ENCODE results near the gene CABP1.
A peak's percentile ranks its signal among the peaks of the same experiment; 100 is the strongest.
"Not testable (repeated sequence)": the region's sequence is repeated elsewhere in the genome, so short reads cannot be mapped to it uniquely, and the experiment has no call there.

CABP1 gene

DNA sequence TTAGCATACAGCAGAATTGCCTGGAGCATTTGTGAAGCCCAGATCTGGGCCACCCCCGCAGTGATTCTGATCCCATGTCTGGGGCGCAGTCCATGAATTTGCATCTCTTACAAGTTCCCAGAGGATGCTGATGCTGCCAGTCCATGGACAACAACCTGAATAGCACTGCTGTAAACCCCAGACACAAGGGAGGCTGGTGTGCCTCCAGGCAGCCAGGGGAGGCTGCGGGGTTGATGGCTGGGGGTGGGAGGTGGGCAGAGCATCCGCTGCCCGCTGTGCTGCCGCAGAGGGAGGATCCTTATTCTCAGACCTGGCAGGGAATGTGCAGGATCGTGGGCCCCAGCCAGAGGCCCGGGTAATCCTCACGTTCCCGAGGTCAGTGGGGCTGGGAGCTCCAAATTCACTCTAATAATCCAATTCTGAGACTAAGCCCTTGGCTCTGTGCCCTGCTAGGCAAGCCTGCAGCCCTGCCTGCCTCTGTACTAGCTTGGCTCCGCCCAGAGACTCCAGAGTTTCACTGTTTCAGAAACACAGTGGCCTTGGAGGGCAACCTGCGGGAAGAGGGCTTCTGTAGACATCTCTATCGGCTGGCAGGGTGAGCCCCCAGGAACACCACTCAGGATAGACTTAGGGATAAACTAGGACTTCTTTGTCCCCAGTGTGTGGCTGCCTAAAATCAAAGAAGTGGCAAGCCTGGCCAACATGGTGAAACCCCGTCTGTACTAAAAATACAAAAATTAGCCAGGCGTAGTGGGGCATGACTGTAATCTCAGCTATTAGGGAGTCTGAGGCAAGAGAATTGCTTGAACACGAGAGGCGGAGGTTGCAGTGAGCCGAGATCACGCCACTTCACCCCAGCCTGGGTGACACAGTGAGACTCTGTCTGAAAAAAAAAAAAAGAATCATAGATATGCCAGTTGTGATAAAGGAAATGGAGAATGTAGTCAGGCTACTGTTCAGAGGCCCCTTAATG is 28.7 kb downstream of the CABP1 start:
- DNase-seq: peak in 1 of 2 donors; percentile 33

DNA sequence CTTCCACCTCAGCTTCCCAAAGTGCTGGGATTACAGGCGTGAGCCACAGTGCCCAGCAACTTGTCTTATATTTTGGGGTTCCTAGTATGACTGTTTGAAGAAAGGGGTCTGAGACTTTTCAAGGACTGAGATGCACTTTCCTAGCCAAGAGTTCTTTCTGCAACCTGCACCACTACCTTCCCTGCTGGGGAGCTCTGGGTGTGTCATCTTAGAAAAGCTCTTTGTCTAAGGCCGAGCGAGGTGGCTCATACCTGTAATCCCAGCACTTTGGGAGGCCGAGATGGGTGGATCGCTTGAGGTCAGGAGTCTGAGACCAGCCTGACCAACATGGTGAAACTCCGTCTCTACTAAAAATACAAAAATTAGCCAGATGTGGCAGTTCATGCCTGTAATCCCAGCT is 29.8 kb downstream of the CABP1 start:
- DNase-seq: not testable (repeated sequence)

GRCh38 chr12:120670667-120671066 is 30.2 kb downstream of the CABP1 start:
- DNase-seq: no peak

GRCh38 chr12:120674097-120674636 is 33.7 kb downstream of the CABP1 start:
- peak in 1 of 2 donors; percentile 40 for DNase-seq

DNA sequence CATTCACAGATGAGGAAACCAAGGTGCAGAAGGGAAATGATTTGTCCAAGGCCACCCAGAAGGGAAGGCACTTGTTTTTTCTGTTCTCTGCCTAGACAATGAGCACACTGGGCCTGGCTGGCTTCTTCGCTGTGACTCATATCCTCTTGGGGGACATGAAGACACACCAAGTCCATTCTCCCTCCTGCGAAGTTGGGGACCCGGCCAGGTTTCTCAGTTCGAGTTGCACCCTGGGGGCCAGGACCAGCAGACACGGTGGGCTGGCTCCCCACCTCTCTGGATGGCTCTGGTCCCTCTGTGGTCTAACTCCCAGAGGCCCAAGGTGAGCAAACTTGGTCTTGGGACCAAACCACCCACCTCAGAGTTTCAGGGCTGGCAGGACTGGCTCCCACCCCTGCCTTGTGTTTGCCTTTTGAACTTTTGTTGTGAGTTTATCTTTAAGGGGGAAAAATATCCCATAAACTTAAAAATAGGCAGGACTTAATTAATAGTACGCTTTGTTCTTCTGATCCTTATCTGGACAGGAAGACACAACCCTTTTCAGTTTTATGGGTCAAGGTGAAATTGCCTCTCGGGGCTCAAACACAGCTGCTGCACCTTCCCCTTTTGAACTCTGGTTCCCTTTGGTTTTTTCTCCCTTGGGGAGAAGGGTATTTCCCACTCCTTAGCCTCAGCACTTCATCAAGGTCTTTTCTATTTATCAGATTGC is 37.5 kb downstream of the CABP1 start:
- peak in 1 of 2 donors; percentile 20 for DNase-seq

DNA sequence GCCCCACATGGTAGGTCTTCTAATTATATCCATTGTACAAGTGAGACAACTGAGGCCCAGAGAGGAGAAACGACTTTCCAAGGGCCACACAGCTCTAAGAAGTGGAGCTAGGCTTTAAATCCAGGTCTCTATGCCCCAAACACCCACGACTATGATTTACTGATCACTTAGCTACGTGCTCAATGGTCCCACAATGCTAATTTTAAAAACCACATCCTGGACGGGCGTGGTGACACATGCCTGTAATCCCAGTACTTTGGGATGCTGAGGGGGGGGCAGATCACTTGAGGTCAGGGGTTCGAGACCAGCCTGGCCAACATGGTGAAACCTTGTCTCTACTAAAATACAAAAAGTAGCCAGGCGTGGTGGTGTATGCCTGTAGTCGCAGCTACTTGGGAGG is 38.1 kb downstream of the CABP1 start:
- DNase-seq: no peak

- DNase-seq: peak in 1 of 2 donors; percentile 21
Measured at GRCh38 chr12:120680165-120680738, 39.8 kb downstream of the CABP1 start.

GRCh38 chr12:120684523-120684932 is 44.1 kb downstream of the CABP1 start:
- DNase-seq: no peak

GRCh38 chr12:120685522-120685921 is 45.1 kb downstream of the CABP1 start:
- DNase-seq: no peak

GRCh38 chr12:120686151-120686689 is 45.8 kb downstream of the CABP1 start:
- peak; percentile 97 to 98 for DNase-seq

DNA sequence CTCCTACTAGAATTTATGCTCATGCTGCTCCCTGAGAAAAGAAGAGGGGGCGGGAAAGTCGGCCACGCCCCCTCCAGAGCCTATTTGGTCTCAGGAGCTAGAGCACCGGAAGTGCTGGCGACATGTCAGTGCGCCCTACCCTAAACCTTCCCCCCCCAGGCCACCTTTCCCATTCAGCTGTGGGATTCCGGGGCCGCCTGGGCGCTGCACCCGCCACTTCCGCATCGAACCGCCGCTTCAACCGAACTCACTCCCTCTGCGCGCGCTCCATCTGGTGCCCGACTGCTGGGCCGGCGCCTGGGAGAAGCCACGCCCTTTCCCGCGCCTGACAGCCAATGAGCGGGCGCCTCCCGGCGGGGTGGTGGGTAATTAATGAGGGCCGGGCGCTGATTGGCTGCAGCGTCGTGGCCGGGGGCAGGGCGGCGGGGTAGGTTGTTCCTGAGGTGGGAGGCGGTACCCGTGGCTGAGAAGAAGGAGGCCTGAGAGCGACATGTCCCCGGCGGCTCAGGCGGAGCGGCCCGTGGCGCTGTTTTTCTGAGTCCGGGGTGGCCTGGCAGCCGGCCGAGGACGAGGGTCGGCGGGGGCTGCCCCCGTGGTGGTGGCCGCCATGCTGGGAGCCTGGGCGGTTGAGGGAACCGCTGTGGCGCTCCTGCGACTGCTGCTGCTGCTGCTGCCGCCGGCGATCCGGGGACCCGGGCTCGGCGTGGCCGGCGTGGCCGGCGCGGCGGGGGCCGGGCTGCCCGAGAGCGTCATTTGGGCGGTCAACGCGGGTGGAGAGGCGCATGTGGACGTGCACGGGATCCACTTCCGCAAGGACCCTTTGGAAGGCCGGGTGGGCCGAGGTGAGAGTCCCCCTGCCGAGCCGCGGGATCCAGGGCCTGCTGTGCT is 46.5 kb downstream of the CABP1 start, which contains the start of gene MLEC:
Gene MLEC (plus strand): TSS at position 460 of the 888 bp plus-strand sequence. CDS start 148 bp downstream, at position 608.
- DNase-seq: peak; percentile 99

- peak; percentile 27 to 38 for DNase-seq
Measured at GRCh38 chr12:120687578-120688289, 47.3 kb downstream of the CABP1 start.

GRCh38 chr12:120688527-120689071 is 48.2 kb downstream of the CABP1 start:
- DNase-seq: no peak

- DNase-seq: no peak
Measured at GRCh38 chr12:120689397-120690082, 49.1 kb downstream of the CABP1 start.

- DNase-seq: no peak
Measured at GRCh38 chr12:120690083-120690450, 49.6 kb downstream of the CABP1 start.

GRCh38 chr12:120690978-120691377 is 50.6 kb downstream of the CABP1 start:
- DNase-seq: no peak

GRCh38 chr12:120692524-120693033 is 52.2 kb downstream of the CABP1 start:
- DNase-seq: no peak

- DNase-seq: no peak
Measured at GRCh38 chr12:120693848-120694247, 53.4 kb downstream of the CABP1 start.

DNA sequence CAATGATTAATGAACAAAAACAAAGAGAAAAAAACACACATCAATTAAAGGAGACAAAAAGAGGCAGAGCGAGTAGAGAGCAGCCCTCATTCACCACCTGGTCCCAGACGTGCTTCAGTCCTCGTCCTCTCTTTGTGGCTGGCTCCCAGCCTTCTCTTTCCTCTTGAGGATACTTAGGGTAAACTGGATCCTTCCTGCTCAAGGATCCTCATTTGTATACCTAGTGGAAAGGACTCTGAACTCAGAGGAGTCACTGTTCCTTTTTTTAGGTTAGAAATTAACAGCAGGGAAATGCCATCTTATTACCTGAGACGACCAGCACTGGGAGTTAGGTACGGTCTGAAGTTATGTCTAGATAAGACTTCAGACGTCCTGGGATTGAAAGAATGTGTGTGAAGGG is 56.2 kb downstream of the CABP1 start:
- DNase-seq: no peak

DNA sequence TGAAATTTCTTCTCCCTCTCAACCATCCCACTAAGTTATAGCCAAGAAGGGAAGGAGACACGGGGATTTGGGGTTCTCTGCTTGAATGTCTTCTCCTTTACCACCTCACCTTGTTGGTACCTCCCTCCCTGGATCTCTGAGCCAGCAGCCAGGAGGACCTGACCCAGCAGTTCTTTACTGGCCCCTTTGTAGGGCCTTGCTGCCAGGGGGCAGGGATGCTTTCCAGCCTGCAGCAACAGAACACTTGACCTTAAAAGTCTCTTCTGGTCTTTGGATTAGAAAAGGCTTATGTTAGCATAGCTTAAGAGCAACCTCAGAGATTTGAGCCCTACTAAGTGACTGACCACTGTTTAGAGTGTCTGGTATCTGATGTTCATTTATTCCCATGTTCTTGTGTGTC is 56.9 kb downstream of the CABP1 start:
- DNase-seq: no peak

Measured in CD4-positive, alpha-beta T cell treated with Interleukin-4 for 1 hour (primary cell).